HG02840 (cell line): ENCODE data around the gene VEPH1.

Experiments
- ATAC-seq: cut with Tn5 transposase; IDR thresholded peaks from one replicate; pipeline ENCODE4 v1.9.1; 2021; ENCODE audit warnings: mild to moderate bottlenecking, moderate library complexity, moderate number of reproducible peaks; ENCODE audit not compliant: unreplicated experiment, low FRiP score

VEPH1 gene

GRCh38 chr3:157502916-157503595, at the start of gene VEPH1:
VEPH1 (minus strand) TSS chr3:157503416; CDS start chr3:157495349, 8,067 bp downstream.
- ATAC-seq, result no peak

DNA sequence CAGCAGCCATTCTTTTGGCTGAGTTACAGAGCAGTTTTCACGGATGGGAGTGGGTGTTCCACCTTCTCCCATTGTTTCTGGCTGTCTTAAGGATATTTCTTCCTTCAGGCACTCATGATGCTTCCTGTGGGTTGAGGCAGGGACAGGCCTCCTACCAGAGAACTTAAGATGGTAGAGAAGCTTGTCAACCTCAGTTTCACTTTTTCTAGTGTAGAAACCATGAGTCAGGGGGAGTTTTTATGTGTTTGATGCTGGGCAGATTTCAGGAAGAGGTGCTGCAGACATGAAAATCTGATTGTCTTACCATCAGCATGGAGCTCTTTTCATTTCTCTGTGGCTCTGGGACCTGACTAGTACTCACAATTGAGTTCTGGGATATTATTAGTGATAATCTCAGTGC, 48.7 kb upstream of the VEPH1 start:
- ATAC-seq, result no peak

DNA sequence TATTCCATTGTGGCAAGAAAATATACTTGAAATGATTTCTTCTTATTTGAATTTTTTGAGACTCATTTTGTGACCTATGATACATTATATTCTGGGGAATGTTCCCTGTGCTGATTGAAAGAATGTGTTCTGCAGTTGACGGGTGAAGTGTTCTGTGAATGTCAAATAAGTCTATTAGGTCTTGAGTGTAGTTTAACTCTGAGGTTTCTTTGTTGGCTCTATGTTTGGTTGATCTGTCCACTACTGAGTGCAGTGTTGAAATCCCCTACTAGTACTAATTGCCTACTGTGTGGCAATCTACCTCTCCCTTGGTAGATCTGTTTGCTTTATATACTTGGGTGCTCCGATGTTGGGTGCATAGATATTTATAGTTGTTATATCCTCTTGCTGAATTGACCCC, 46.3 kb upstream of the VEPH1 start:
- no peak for ATAC-seq

DNA sequence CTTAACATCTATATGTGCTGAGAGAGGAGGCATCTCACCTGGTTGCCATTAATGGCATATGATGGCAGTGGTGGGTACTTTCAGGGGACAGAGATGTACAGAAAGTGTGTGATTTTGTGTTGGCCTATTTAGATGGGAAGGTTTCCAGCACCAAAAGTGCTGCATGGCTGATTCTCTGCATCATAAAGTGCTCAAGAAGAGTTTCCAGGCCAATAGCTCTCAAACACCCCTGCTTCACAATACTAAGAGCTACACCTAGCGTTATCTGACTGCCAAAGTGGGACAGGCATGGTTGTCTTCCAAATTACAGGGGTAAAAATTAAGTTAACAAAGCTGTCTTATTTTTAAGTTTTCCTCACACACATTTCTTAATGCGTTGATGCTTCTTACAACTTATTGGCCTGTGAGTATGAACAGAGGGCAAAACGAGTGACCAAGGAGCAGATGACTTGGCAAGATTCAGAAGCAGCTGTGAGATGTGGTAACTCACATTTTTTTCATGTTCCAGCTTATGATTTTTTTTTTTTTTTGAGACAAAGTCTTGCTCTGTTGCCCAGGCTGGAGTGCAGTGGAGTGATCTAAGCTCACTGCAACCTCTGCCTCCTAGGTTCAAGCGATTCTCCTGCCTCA, 41.4 kb upstream of the VEPH1 start:
- no peak for ATAC-seq

DNA sequence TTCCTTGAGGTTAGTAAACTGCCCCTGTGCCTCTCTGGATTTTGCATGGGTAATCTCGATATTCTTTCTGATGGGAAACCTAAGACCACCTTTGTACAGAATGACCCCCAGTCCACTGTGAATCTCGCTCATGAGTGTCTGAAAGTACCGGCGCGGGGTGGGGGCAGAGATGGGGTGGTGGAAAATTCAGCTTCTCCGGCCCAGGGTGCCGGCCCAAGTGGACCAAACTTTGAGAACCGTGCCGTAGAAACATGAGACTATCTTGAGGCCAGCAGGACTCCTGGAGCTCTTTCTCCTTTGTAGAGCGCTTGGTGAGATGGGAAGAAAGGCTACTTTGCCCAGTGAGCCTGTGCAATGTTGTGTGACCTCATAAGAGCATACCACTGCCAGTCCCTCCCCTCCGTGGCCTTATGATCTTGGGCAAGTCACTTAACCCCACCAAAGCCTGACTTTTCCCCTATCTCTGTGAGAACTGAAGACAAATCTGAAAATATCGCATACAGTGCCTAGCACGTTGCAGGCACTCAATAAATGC, 40.4 kb upstream of the VEPH1 start:
- ATAC-seq, result no peak

GRCh38 chr3:157542711-157543500, 39.7 kb upstream of the VEPH1 start:
- no peak for ATAC-seq

- ATAC-seq, result no peak
Observed at GRCh38 chr3:157541506-157542236, 38.5 kb upstream of the VEPH1 start.

GRCh38 chr3:157540656-157541055, 37.4 kb upstream of the VEPH1 start:
- ATAC-seq, result no peak

DNA sequence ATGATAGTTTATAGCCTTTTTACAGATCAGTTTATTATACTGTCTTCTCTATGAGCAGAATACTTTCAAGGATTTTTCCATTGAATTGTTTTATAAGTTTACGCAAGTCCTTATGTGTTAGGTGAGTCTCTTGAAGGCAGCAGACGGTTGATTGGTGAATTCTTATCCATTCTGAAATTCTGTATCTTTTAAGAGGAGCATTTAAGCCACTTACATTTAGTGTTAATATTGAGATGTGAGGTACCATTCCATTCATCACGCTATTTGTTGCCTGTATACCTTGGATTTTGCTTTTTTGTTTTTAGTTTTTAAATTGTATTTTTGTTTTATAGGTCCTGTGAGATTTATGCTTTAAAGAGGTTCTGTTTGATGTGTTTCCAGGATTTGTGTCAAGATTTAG, 32.5 kb upstream of the VEPH1 start:
- no peak for ATAC-seq

- ATAC-seq, result no peak
Observed at GRCh38 chr3:157534725-157535161, 31.5 kb upstream of the VEPH1 start.

GRCh38 chr3:157533298-157534070, 30.3 kb upstream of the VEPH1 start:
- no peak for ATAC-seq

- peak; percentile 79 for ATAC-seq
Observed at GRCh38 chr3:157532529-157533297, 29.5 kb upstream of the VEPH1 start.

DNA sequence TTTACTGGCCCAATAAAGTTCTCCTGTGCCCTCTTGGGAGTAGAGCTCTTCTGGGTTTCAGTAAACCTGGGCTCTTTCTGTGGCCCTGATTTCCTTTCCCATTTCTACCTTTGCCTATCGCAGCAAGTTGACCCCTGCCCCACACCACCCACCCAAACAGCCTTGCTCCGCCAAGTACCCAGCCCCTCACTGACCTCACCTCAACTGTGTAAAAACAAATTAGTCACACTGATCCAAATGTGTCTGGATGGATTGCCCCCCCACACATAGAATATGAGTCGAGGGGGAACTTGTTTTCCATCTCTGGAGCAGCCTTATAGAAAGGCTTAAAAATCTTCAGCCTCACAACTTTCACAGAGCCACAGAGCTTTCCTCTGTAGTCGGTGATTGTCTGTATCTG, 28.6 kb upstream of the VEPH1 start:
- ATAC-seq, result no peak

- ATAC-seq, result no peak
Observed at GRCh38 chr3:157531301-157531660, 28.1 kb upstream of the VEPH1 start.

- no peak for ATAC-seq
Observed at GRCh38 chr3:157530637-157531300, 27.6 kb upstream of the VEPH1 start.

DNA sequence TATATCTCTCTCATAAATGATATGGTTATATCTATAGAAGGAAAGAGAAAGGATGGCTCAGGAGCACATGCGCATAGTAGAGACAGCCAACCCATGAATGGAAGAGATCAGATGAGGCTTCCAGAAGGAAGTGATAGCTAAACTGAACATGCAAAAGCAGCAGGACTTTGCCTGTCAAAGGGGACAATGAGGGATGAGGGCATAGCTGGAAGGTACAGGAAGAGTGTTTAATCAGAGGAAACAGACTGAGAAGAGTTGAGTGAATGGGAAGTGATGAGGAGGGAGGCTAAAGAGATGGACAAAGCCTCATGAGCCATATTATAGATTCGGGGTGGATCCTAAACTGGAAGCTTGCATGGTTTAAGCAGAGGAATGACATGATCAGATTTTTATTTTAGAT, 26.5 kb upstream of the VEPH1 start:
- no peak for ATAC-seq

GRCh38 chr3:157529085-157529484, 25.9 kb upstream of the VEPH1 start:
- ATAC-seq, result no peak

DNA sequence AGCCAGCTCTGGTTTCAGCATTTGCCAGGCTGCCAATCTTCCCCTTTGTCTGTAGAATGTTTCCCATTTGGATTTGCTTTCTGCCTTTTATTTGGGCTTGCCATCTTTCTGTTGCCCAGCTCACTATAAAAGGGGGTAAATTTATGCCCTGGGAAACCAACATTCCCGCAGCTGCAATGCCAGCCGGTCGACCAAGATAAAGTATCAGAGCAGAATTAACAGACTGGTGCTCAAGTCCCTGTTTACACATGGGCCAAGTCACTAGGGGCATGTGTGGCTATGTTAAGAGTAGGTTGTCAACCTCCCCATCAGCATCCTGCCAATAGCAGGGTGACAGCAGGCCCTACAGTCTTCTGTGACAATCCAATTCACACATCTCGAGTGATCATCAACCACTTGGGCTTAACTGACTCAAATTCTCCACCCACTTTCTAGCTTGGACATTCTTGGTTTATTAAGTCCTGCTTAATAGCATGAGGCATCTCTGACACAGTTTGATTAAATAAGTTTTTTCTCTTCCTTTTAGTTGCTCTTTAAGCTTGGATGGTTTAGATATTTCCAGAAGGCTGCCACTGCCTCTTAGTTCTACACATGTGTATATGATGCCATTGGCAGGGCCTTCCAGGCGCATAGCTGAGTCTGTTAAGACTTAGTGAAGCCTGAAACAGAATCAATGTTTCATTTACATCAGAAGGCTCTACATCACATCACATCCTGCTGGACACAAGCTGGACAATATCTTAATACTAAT, 24.1 kb upstream of the VEPH1 start:
- ATAC-seq, result no peak
